ENCODE results near the gene C10orf90. TPM values are rescaled to one million over a fixed set of nuclear protein-coding genes. Genes with fewer than 3 reads are reported as not detected.

Gene C10orf90
- total RNA-seq, 1 experiment from 2014 or later, result 0.59 TPM

- intact Hi-C loops (cut with micrococcal nuclease; ENCODE audit: unreplicated experiment), result no loop called here
- TF ChIP-seq CTCF (conservative IDR thresholded peaks at IDR 0.05) (no peak), EZH2 (IDR thresholded peaks at IDR 0.05; ENCODE audit: low read depth) (no peak)
- H2AFZ ChIP-seq, result no peak overlapping the region
- H3K4me1 ChIP-seq (replicated peaks; ENCODE audit: insufficient read depth), result no peaks in the 10 kb centered on the region
- no peaks in the 10 kb centered on the region for H4K20me1 ChIP-seq (ENCODE audit: insufficient read depth)
- H3F3A ChIP-seq (ENCODE audit: insufficient read depth, low read depth), result no peaks in the 10 kb centered on the region
- no peak for DNase-seq
- ChIA-PET POLR2A (ENCODE audit: unreplicated experiment) (no interaction called here), CTCF (no interaction called here)
- H3K9me3 ChIP-seq (ENCODE audit: insufficient read depth, low read depth), result no peaks in the 10 kb centered on the region
- no peaks in the 10 kb centered on the region for H3K79me2 ChIP-seq (ENCODE audit: low read depth)
- no peak overlapping the region for H3K4me3 ChIP-seq
- H3K27me3 ChIP-seq (ENCODE audit: insufficient read depth, low read depth), result no peaks in the 10 kb centered on the region
- H3K4me2 ChIP-seq, result no peak overlapping the region
- no peaks in the 10 kb centered on the region for H3K9me2 ChIP-seq (ENCODE audit: insufficient read depth)
- no TSS peak for BruUV-seq (replicated peaks)
- no peak overlapping the region for H3K27ac ChIP-seq
- H3K36me3 ChIP-seq (ENCODE audit: low read depth), result no peaks in the 10 kb centered on the region
Measured at GRCh38 chr10:126476246-126476645, 194.2 kb downstream of the C10orf90 start.

DNA sequence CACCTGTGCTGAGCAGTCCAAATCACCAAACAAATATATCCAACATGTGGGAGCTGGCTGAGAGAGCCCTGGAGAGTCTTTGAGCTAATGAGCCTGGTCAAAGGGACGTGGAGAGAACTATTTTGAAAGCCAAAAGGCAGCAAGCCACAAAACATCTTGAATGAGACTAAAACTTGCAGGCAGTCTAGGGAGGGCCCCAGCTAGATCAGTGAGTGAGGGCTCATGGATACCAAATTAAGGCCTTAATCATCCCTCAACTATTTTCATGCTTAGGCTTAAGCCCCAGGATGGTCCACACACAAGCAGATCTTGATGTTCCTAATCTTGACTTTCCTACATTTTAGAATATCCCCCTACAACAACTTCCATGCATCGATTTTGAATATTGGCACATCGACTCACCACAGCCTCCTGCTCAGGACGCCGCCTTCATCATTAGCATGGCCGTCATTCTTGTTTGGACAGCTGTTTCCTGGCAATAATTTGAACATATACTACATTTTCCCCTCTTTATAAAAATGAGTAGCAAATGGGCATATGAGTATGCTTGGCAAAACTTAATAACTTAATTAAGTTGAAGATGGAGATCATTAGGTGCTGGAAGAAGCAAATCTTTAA, 195.3 kb downstream of the C10orf90 start:
- ChIA-PET CTCF (no interaction called here), POLR2A (ENCODE audit: unreplicated experiment) (no interaction called here)
- no peak overlapping the region for H2AFZ ChIP-seq
- no TSS peak for BruUV-seq (replicated peaks)
- no peaks in the 10 kb centered on the region for H3K9me2 ChIP-seq (ENCODE audit: insufficient read depth)
- no peaks in the 10 kb centered on the region for H3K4me1 ChIP-seq (replicated peaks; ENCODE audit: insufficient read depth)
- H3K27me3 ChIP-seq (ENCODE audit: insufficient read depth, low read depth), result no peaks in the 10 kb centered on the region
- no peaks in the 10 kb centered on the region for H4K20me1 ChIP-seq (ENCODE audit: insufficient read depth)
- TF ChIP-seq EZH2 (IDR thresholded peaks at IDR 0.05; ENCODE audit: low read depth), result no peak
- TF ChIP-seq CTCF (conservative IDR thresholded peaks at IDR 0.05), result no peak
- no peaks in the 10 kb centered on the region for H3F3A ChIP-seq (ENCODE audit: insufficient read depth, low read depth)
- H3K27ac ChIP-seq, result no peak overlapping the region
- no peaks in the 10 kb centered on the region for H3K9me3 ChIP-seq (ENCODE audit: insufficient read depth, low read depth)
- no peaks in the 10 kb centered on the region for H3K79me2 ChIP-seq (ENCODE audit: low read depth)
- H3K36me3 ChIP-seq (ENCODE audit: low read depth), result no peaks in the 10 kb centered on the region
- no peak for DNase-seq
- intact Hi-C loops (cut with micrococcal nuclease; ENCODE audit: unreplicated experiment), result no loop called here
- no peak overlapping the region for H3K4me2 ChIP-seq
- no peak overlapping the region for H3K4me3 ChIP-seq

- no peak for DNase-seq
- H3K4me1 ChIP-seq (replicated peaks; ENCODE audit: insufficient read depth), result no peaks in the 10 kb centered on the region
- H3F3A ChIP-seq (ENCODE audit: insufficient read depth, low read depth), result no peaks in the 10 kb centered on the region
- no peaks in the 10 kb centered on the region for H3K9me2 ChIP-seq (ENCODE audit: insufficient read depth)
- H4K20me1 ChIP-seq (ENCODE audit: insufficient read depth), result no peaks in the 10 kb centered on the region
- ChIA-PET POLR2A (ENCODE audit: unreplicated experiment) (no interaction called here), CTCF (no interaction called here)
- no peak overlapping the region for H2AFZ ChIP-seq
- no peaks in the 10 kb centered on the region for H3K79me2 ChIP-seq (ENCODE audit: low read depth)
- H3K4me3 ChIP-seq, result no peak overlapping the region
- H3K4me2 ChIP-seq, result no peak overlapping the region
- no peaks in the 10 kb centered on the region for H3K9me3 ChIP-seq (ENCODE audit: insufficient read depth, low read depth)
- no peaks in the 10 kb centered on the region for H3K27me3 ChIP-seq (ENCODE audit: insufficient read depth, low read depth)
- no peaks in the 10 kb centered on the region for H3K36me3 ChIP-seq (ENCODE audit: low read depth)
- no TSS peak for BruUV-seq (replicated peaks)
- TF ChIP-seq EZH2 (IDR thresholded peaks at IDR 0.05; ENCODE audit: low read depth) (no peak), CTCF (conservative IDR thresholded peaks at IDR 0.05) (no peak)
- intact Hi-C loops (cut with micrococcal nuclease; ENCODE audit: unreplicated experiment), result no loop called here
- H3K27ac ChIP-seq, result no peak overlapping the region
Measured at GRCh38 chr10:126474031-126474430, 196.5 kb downstream of the C10orf90 start.

Data from PC-9 (cell line).